SU-DHL-6 (cell line): Measurements from ENCODE around the gene KNTC1.

Experiments
- H2AFZ ChIP-seq: fragments of 200-600 bp; sonication (generic); 2 replicates; pipeline ENCODE4 v1.6.1; 2014; ENCODE audit warnings: low read depth, mild to moderate bottlenecking, moderate library complexity, mixed read lengths, antibody characterized with exemption, low read length; ENCODE audit not compliant: severe bottlenecking
- H3F3A ChIP-seq: fragments of 200-600 bp; shearing (Covaris generic); 2 replicates; pipeline ENCODE4 v1.6.0; 2016; ENCODE audit warnings: antibody characterized with exemption, mild to moderate bottlenecking; ENCODE audit not compliant: insufficient read depth
- H3K27ac ChIP-seq: fragments of 200-600 bp; sonication (generic); 2 replicates; pipeline ENCODE4 v1.5.1; 2016; ENCODE audit warnings: low read depth, mild to moderate bottlenecking, low read length, moderate library complexity, mixed read lengths
- H3K27me3 ChIP-seq: fragments of 200-600 bp; sonication (generic), shearing (Covaris generic); 2 replicates; pipeline ENCODE4 v1.6.0; 2014; ENCODE audit warnings: mild to moderate bottlenecking, low read length
- H3K36me3 ChIP-seq: fragments of 200-600 bp; sonication (generic); 2 replicates; pipeline ENCODE4 v1.6.1; 2014; ENCODE audit warnings: mild to moderate bottlenecking, low read length, mixed read lengths
- H3K4me2 ChIP-seq: fragments of 300-600, 200-600 bp; shearing (Covaris generic), sonication (generic); 2 replicates; pipeline ENCODE4 v1.6.0; 2014; ENCODE audit warnings: low read length, low read depth, mild to moderate bottlenecking; ENCODE audit not compliant: poor library complexity, severe bottlenecking
- H3K4me3 ChIP-seq: fragments of 200-600 bp; sonication (generic); 2 replicates; pipeline ENCODE4 v1.5.1; 2014; ENCODE audit warnings: antibody characterized with exemption, low read length, mild to moderate bottlenecking, mixed read lengths; ENCODE audit not compliant: insufficient read depth, poor library complexity, severe bottlenecking
- H3K79me2 ChIP-seq: fragments of 200-600 bp; sonication (generic); 2 replicates; pipeline ENCODE4 v1.6.1; 2014; ENCODE audit warnings: mild to moderate bottlenecking, low read length, moderate library complexity; ENCODE audit not compliant: insufficient read depth
- H3K9ac ChIP-seq: fragments of 200-600 bp; sonication (generic); 2 replicates; pipeline ENCODE4 v1.7.0; 2014; ENCODE audit warnings: mild to moderate bottlenecking, low read length
- H3K9me2 ChIP-seq: fragments of 200-600 bp; sonication (generic); replicated peaks from 2 replicates; pipeline ENCODE4 v1.6.1; 2014; ENCODE audit warnings: low read length; ENCODE audit not compliant: insufficient read depth
- H3K9me3 ChIP-seq: fragments of 200-600 bp; sonication (generic); 2 replicates; pipeline ENCODE4 v1.6.1; 2014; ENCODE audit warnings: low read length, mixed read lengths; ENCODE audit not compliant: insufficient read depth
- H4K20me1 ChIP-seq: fragments of 200-600 bp; sonication (generic); 2 replicates; pipeline ENCODE4 v1.6.1; 2014; ENCODE audit warnings: low read depth, mild to moderate bottlenecking, antibody characterized with exemption, low read length, moderate library complexity, mixed read lengths
- CTCF ChIP-seq: fragments of 200-600 bp; sonication (generic); IDR thresholded peaks from one replicate; pipeline ENCODE4 v1.5.1; 2017; ENCODE audit warnings: antibody characterized with exemption, mild to moderate bottlenecking, low read length, moderate library complexity; ENCODE audit not compliant: insufficient read depth, poor library complexity, severe bottlenecking
- EZH2phosphoT487 ChIP-seq: fragments of 200-600 bp; sonication (generic), shearing (Covaris generic); conservative IDR thresholded peaks from 2 replicates; pipeline ENCODE4 v1.6.1; 2018; ENCODE audit warnings: mild to moderate bottlenecking, antibody characterized with exemption, low read length, moderate library complexity, mixed read lengths

Gene KNTC1

DNA sequence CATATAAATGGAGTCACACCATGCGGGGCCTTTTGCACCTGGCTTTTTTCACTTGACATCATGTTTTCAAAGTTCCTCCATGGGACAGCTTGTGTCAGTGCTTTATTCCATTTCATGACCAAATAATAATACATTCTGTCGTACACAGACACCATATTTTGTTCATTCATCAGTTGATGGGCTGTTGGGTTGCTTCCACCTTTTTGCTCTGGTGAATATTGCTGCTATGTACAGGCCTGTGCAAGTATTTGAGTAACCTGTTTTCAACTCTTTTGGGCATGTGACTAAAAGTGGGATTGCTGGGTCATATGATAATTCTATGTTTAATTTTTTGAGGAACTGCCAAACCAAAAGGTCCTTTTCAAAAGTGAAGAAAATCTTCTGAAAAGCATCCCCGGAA lies 129.2 kb downstream of the KNTC1 start:
- Histone ChIP-seq H3K36me3 (no peaks in the 10 kb centered on the region), H3K27ac (no peak overlapping the region), H3K4me3 (no peak overlapping the region), H3K9ac (no peak overlapping the region), H3K9me2 (no peaks in the 10 kb centered on the region), H3K9me3 (no peaks in the 10 kb centered on the region), H3K79me2 (no peaks in the 10 kb centered on the region), H3K27me3 (no peaks in the 10 kb centered on the region), H3F3A (no peaks in the 10 kb centered on the region), H4K20me1 (no peaks in the 10 kb centered on the region), H3K4me2 (no peak overlapping the region), H2AFZ (no peak overlapping the region)
- TF ChIP-seq CTCF (no peak), EZH2phosphoT487 (no peak)

DNA sequence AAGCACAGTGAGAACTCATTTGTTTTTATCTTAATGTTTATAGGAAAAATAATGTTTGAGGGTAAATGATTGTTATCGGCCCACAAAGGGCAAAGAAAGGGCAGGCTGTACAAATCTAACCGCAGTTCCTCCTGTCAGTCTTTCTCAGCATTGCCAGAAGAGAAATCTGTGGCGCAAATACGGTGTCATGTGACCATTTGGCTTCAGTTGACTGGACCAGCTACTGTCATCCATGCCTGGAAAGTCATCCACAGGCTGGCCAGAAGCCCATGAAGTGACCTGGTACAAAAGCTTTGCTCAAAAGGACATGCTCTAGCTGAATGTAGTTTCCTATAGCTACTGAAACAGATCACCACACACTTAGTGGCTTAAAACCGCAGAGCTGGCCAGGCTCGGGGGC lies 132.5 kb downstream of the KNTC1 start:
- TF ChIP-seq EZH2phosphoT487 (no peak), CTCF (no peak)
- H3K27me3 ChIP-seq: no peaks in the 10 kb centered on the region
- H4K20me1 ChIP-seq: no peaks in the 10 kb centered on the region
- no peak overlapping the region for H3K27ac ChIP-seq
- H3K9me3 ChIP-seq: no peaks in the 10 kb centered on the region
- no peak overlapping the region for H3K4me2 ChIP-seq
- H3K9ac ChIP-seq: no peak overlapping the region
- H3K79me2 ChIP-seq: no peaks in the 10 kb centered on the region
- no peak overlapping the region for H2AFZ ChIP-seq
- H3K36me3 ChIP-seq: no peaks in the 10 kb centered on the region
- no peak overlapping the region for H3K4me3 ChIP-seq
- H3K9me2 ChIP-seq: no peaks in the 10 kb centered on the region
- no peaks in the 10 kb centered on the region for H3F3A ChIP-seq

- Histone ChIP-seq H3K9ac (no peak overlapping the region), H3K4me2 (no peak overlapping the region), H3K79me2 (no peaks in the 10 kb centered on the region), H3K27ac (no peak overlapping the region), H2AFZ (no peak overlapping the region), H3K27me3 (no peaks in the 10 kb centered on the region), H3F3A (no peaks in the 10 kb centered on the region), H4K20me1 (no peaks in the 10 kb centered on the region), H3K36me3 (no peaks in the 10 kb centered on the region), H3K4me3 (no peak overlapping the region), H3K9me3 (no peaks in the 10 kb centered on the region), H3K9me2 (no peaks in the 10 kb centered on the region)
- TF ChIP-seq EZH2phosphoT487 (no peak), CTCF (no peak)
Measured at GRCh38 chr12:122661246-122661645, 134.2 kb downstream of the KNTC1 start.

DNA sequence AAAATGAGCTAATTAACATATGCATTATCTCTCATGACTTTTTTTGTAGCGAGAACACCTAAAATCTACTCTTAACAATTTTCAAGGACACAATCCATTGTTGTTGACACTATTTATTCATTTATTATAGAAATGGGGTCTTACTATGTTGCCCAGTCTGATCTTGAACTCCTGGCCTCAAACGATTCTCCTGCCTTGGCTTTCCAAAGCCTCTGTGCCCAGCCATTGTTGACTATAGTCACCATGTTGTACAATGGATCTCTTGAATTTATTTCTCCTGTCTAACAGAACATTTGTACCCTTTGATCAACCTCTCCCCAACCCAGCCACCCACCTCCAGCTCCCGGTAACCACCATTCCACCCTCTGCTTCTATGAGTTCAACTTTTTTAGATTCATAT lies 134.9 kb downstream of the KNTC1 start:
- Histone ChIP-seq H3K27ac (no peak overlapping the region), H4K20me1 (no peaks in the 10 kb centered on the region), H2AFZ (no peak overlapping the region), H3K27me3 (no peaks in the 10 kb centered on the region), H3K9ac (no peak overlapping the region), H3K9me3 (no peaks in the 10 kb centered on the region), H3K9me2 (no peaks in the 10 kb centered on the region), H3K79me2 (no peaks in the 10 kb centered on the region), H3K36me3 (no peaks in the 10 kb centered on the region), H3K4me2 (no peak overlapping the region), H3F3A (no peaks in the 10 kb centered on the region), H3K4me3 (no peak overlapping the region)
- TF ChIP-seq EZH2phosphoT487 (no peak), CTCF (no peak)
